SK-N-SH (cell line): ENCODE measurements around the gene MAGEF1.

Source experiments
- CTCF ChIP-seq: fragments of 200-600 bp; sonication (generic); IDR thresholded peaks from 2 replicates; pipeline ENCODE4 v1.6.1; 2017; ENCODE audit warnings: antibody characterized with exemption, mild to moderate bottlenecking, moderate library complexity
- EZH2phosphoT487 ChIP-seq: fragments of 200-600 bp; sonication (generic); IDR thresholded peaks from 2 replicates; pipeline ENCODE4 v1.6.1; 2017; ENCODE audit warnings: low read depth, mixed run types, mild to moderate bottlenecking, antibody characterized with exemption, moderate library complexity, borderline replicate concordance
- GABPA ChIP-seq: IDR thresholded peaks from 2 replicates; pipeline ENCODE4 v1.4.0; 2012; ENCODE audit warnings: low read depth, mild to moderate bottlenecking
- POLR2AphosphoS5 ChIP-seq: IDR thresholded peaks from 2 replicates; pipeline ENCODE4 v1.6.1; 2012; ENCODE audit warnings: low read depth, low read length
- USF2 ChIP-seq: fragments of 150-350 bp; IDR thresholded peaks from 2 replicates; pipeline ENCODE4 v1.6.1; 2017; ENCODE audit warnings: antibody characterized with exemption, low read length, low read depth, borderline replicate concordance

- no peak for TF ChIP-seq POLR2AphosphoS5
- TF ChIP-seq GABPA, result no peak
- no peak for TF ChIP-seq CTCF
- TF ChIP-seq EZH2phosphoT487, result no peak
- no peak for TF ChIP-seq USF2
Measured at GRCh38 chr3:184713040-184713355, 1.1 kb upstream of the MAGEF1 start.
